ENCODE data around the gene CYTH3. TPM values are rescaled to one million over a fixed set of nuclear protein-coding genes. Genes with fewer than 3 reads are reported as not detected.
A peak's percentile ranks its signal among the peaks of the same experiment; 100 is the strongest.

Gene CYTH3
- total and polyA plus RNA-seq, 2 experiments from 2014 or later, result 20.2 to 32.4 TPM

GRCh38 chr7:6268023-6268900, 4.2 kb downstream of the CYTH3 start:
- H3K9me3 ChIP-seq (ENCODE audit: low read depth), result no peaks in the 10 kb centered on the region
- DNase-seq (ENCODE audit: low read depth in 1 of 2, low spot score in 1 of 2), result no peak
- no peaks in the 10 kb centered on the region for H3K4me1 ChIP-seq (ENCODE audit: low read depth)
- TF ChIP-seq, protein P1, sequence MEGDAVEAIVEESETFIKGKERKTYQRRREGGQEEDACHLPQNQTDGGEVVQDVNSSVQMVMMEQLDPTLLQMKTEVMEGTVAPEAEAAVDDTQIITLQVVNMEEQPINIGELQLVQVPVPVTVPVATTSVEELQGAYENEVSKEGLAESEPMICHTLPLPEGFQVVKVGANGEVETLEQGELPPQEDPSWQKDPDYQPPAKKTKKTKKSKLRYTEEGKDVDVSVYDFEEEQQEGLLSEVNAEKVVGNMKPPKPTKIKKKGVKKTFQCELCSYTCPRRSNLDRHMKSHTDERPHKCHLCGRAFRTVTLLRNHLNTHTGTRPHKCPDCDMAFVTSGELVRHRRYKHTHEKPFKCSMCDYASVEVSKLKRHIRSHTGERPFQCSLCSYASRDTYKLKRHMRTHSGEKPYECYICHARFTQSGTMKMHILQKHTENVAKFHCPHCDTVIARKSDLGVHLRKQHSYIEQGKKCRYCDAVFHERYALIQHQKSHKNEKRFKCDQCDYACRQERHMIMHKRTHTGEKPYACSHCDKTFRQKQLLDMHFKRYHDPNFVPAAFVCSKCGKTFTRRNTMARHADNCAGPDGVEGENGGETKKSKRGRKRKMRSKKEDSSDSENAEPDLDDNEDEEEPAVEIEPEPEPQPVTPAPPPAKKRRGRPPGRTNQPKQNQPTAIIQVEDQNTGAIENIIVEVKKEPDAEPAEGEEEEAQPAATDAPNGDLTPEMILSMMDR (IDR thresholded peaks at IDR 0.05; ENCODE audit: low read depth, low read length), result no peak
- H3K27me3 ChIP-seq, result no peaks in the 10 kb centered on the region
- H3K36me3 ChIP-seq, result no peaks in the 10 kb centered on the region
- H3K27ac ChIP-seq, result no peak overlapping the region
- H3K4me3 ChIP-seq, result no peak overlapping the region

DNA sequence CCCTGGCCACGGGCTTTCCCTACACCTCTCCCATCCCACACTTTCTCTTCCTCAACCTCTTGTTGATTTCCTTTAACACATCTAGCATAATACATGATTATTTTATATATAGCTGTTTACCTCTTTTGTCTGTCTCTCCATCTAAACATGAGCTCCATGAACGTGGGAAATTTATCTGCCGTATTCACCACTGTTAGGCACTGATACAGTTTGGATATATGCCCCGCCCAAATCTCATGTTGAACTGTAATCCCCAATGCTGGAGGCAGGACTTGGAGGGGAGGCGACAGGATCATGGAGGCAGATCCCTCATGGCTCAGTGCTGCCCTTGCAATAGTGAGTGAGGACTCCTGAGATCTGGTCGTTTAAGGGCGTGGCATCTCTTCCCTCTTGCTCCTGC, 5.7 kb downstream of the CYTH3 start:
- Histone ChIP-seq H3K27ac (no peak overlapping the region), H3K4me3 (no peak overlapping the region), H3K9me3 (ENCODE audit: low read depth) (no peaks in the 10 kb centered on the region), H3K36me3 (no peaks in the 10 kb centered on the region), H3K27me3 (no peaks in the 10 kb centered on the region), H3K4me1 (ENCODE audit: low read depth) (no peaks in the 10 kb centered on the region)
- no peak for DNase-seq (ENCODE audit: low read depth in 1 of 2, low spot score in 1 of 2)
- TF ChIP-seq, protein P1 (IDR thresholded peaks at IDR 0.05; ENCODE audit: low read depth, low read length), result no peak

DNA sequence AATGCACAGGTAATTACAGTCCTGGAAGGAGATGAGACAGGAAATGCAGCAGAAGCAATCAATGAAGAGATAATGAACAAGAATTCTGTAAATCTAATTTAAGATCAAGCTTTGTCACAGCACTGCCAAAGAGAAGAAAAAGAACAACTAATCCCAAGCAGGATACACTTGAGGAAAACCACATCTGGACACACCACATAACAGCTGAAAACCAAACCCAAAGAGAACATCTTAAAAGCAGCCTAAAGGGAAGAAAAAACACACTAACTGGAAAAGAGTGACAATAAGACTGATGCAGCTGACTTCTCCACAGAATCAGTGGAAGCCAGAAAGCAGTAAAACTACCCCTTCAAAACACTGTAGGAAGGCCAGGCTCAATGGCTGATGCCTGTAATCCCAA, 10.2 kb downstream of the CYTH3 start:
- H3K36me3 ChIP-seq, result no peaks in the 10 kb centered on the region
- no peak overlapping the region for H3K4me3 ChIP-seq
- H3K9me3 ChIP-seq (ENCODE audit: low read depth), result no peaks in the 10 kb centered on the region
- no peak overlapping the region for H3K27ac ChIP-seq
- DNase-seq (ENCODE audit: low read depth in 1 of 2, low spot score in 1 of 2), result no peak
- no peaks in the 10 kb centered on the region for H3K4me1 ChIP-seq (ENCODE audit: low read depth)
- no peaks in the 10 kb centered on the region for H3K27me3 ChIP-seq
- TF ChIP-seq, protein P1 (IDR thresholded peaks at IDR 0.05; ENCODE audit: low read depth, low read length), result no peak

GRCh38 chr7:6261699-6262098, 10.7 kb downstream of the CYTH3 start:
- no peak overlapping the region for H3K27ac ChIP-seq

DNA sequence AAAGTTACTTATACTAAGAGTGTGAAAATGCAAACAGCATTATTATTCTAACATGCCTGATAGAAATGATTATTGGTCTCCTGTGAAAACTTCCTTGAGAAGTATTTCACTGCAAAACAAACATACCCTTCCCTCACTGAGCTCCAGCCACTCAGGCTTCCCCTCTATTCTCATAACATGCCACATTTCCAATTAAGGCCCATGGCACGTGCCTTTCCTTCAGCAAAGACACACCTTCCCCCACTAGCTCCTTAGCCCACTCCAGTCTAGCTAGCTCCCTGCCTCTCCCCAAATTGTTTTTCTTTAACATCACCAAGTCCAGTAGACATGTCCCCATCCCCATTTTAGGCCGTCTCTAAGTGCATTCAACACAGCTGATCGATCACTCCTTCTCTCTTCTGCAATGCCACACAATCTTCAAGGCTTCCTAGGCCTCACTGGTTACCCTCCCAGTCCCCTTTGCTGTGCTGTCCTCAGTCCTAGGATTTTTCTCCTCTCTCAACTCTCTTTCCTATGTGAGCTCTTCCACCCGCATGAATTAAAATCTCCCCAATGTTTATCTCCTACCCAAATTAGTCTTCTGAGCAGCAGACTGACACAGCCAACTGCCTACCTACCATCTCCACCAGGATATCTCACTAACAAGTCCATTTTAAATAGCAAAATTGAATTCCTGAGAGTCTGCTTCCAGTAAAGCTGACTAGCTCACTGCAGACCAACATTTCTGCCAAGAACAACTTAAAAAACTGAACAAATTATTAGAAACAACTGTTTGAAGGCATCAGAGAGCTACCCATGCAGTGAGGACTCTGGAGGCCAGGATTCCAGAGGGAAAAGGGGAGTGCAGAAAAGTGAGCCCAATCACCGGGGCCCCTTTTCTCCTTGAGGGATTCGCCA, 11.9 kb downstream of the CYTH3 start:
- Histone ChIP-seq H3K9me3 (ENCODE audit: low read depth) (no peaks in the 10 kb centered on the region), H3K4me1 (ENCODE audit: low read depth) (no peaks in the 10 kb centered on the region), H3K27me3 (no peaks in the 10 kb centered on the region), H3K27ac (peak overlapping the region; percentile 70), H3K36me3 (no peaks in the 10 kb centered on the region), H3K4me3 (no peak overlapping the region)
- DNase-seq (ENCODE audit: low read depth in 1 of 2, low spot score in 1 of 2), result peak in 1 of 2 donors; percentile 62
- TF ChIP-seq, protein P1 (IDR thresholded peaks at IDR 0.05; ENCODE audit: low read depth, low read length), result no peak

More at GRCh38 chr7:6261699-6262098, 10.7 kb downstream of the CYTH3 start:
- no peak overlapping the region for H3K4me3 ChIP-seq
- no peak for DNase-seq (ENCODE audit: low read depth in 1 of 2, low spot score in 1 of 2)
- H3K27me3 ChIP-seq, result no peaks in the 10 kb centered on the region
- no peaks in the 10 kb centered on the region for H3K4me1 ChIP-seq (ENCODE audit: low read depth)
- TF ChIP-seq, protein P1 (IDR thresholded peaks at IDR 0.05; ENCODE audit: low read depth, low read length), result no peak
- H3K9me3 ChIP-seq (ENCODE audit: low read depth), result no peaks in the 10 kb centered on the region
- no peaks in the 10 kb centered on the region for H3K36me3 ChIP-seq
